Measurements from ENCODE around the gene PABPC3.

The PABPC3 gene

GRCh38 chr13:25112695-25113255 is 16.8 kb downstream of the PABPC3 start:
- ATAC-seq = no peak
- TF ChIP-seq RARB (CRISPR knock-in tag; IDR thresholded peaks at IDR 0.05) (no peak), CREB5 (CRISPR knock-in tag; IDR thresholded peaks at IDR 0.05; ENCODE audit: low read depth) (no peak), ZNF8 (CRISPR knock-in tag; IDR thresholded peaks at IDR 0.05) (no peak), GLIS3 (CRISPR knock-in tag; IDR thresholded peaks at IDR 0.05) (no peak), ARNTL (CRISPR knock-in tag; IDR thresholded peaks at IDR 0.05; ENCODE audit: borderline replicate concordance, low read depth) (no peak), POU6F1 (CRISPR knock-in tag; IDR thresholded peaks at IDR 0.05; ENCODE audit: borderline replicate concordance, low read depth) (no peak), ZNF70 (CRISPR knock-in tag; IDR thresholded peaks at IDR 0.05) (no peak), OSR1 (CRISPR knock-in tag; IDR thresholded peaks at IDR 0.05) (no peak), ZC3H10 (CRISPR knock-in tag; IDR thresholded peaks at IDR 0.05) (no peak), ESRRG (CRISPR knock-in tag; IDR thresholded peaks at IDR 0.05) (no peak), PATZ1 (CRISPR knock-in tag; IDR thresholded peaks at IDR 0.05; ENCODE audit: borderline replicate concordance) (no peak), ZFP3 (CRISPR knock-in tag; IDR thresholded peaks at IDR 0.05) (no peak), ISL1 (CRISPR knock-in tag; IDR thresholded peaks at IDR 0.05) (no peak), ZFP30 (CRISPR knock-in tag; IDR thresholded peaks at IDR 0.05) (no peak), TCF4 (CRISPR knock-in tag; IDR thresholded peaks at IDR 0.05; ENCODE audit: borderline replicate concordance) (no peak), CSDC2 (CRISPR knock-in tag; IDR thresholded peaks at IDR 0.05) (no peak), CSRNP3 (CRISPR knock-in tag; IDR thresholded peaks at IDR 0.05) (no peak), TSHZ2 (CRISPR knock-in tag; IDR thresholded peaks at IDR 0.05) (no peak), BACH2 (CRISPR knock-in tag; IDR thresholded peaks at IDR 0.05; ENCODE audit: borderline replicate concordance) (no peak)

- ATAC-seq = peak; percentile 99
- TF ChIP-seq ZNF70 (CRISPR knock-in tag; IDR thresholded peaks at IDR 0.05) (no peak), PPARA (CRISPR knock-in tag; IDR thresholded peaks at IDR 0.05; ENCODE audit: borderline replicate concordance) (no peak), PATZ1 (CRISPR knock-in tag; IDR thresholded peaks at IDR 0.05; ENCODE audit: borderline replicate concordance) (no peak), TSHZ2 (CRISPR knock-in tag; IDR thresholded peaks at IDR 0.05) (no peak), POU6F1 (CRISPR knock-in tag; IDR thresholded peaks at IDR 0.05; ENCODE audit: borderline replicate concordance, low read depth) (no peak), GLIS3 (CRISPR knock-in tag; IDR thresholded peaks at IDR 0.05) (no peak), SNAI2 (CRISPR knock-in tag; IDR thresholded peaks at IDR 0.05) (no peak), RARB (CRISPR knock-in tag; IDR thresholded peaks at IDR 0.05) (no peak), ZNF8 (CRISPR knock-in tag; IDR thresholded peaks at IDR 0.05) (no peak), BACH2 (CRISPR knock-in tag; IDR thresholded peaks at IDR 0.05; ENCODE audit: borderline replicate concordance) (no peak), CREB5 (CRISPR knock-in tag; IDR thresholded peaks at IDR 0.05; ENCODE audit: low read depth) (no peak), ZFP30 (CRISPR knock-in tag; IDR thresholded peaks at IDR 0.05) (no peak), ZC3H10 (CRISPR knock-in tag; IDR thresholded peaks at IDR 0.05) (no peak), CSDC2 (CRISPR knock-in tag; IDR thresholded peaks at IDR 0.05) (no peak), ISL1 (CRISPR knock-in tag; IDR thresholded peaks at IDR 0.05) (no peak)
Observed at GRCh38 chr13:25114220-25114619, 18.3 kb downstream of the PABPC3 start.
